Measurements from ENCODE around the gene CEP152.

DNA sequence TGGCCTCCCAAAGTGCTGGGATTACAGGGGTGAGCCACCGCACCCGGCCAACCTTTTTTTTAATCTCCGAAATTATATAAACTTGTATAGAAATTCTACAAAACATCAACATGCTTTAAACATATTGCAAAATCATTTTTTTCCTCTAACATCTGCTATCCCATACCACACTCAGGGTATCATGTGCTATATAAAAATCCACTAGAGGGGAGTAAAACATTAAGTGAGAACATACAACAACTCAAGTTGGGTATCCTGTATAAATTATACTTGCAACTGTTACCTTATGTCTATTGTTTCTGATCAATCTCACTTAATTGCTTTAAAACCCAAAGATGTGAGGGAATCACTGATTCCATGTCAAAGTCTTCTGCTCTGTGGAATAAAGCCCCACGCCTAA, 93.4 kb downstream of the CEP152 start:
- TF ChIP-seq, protein P1, sequence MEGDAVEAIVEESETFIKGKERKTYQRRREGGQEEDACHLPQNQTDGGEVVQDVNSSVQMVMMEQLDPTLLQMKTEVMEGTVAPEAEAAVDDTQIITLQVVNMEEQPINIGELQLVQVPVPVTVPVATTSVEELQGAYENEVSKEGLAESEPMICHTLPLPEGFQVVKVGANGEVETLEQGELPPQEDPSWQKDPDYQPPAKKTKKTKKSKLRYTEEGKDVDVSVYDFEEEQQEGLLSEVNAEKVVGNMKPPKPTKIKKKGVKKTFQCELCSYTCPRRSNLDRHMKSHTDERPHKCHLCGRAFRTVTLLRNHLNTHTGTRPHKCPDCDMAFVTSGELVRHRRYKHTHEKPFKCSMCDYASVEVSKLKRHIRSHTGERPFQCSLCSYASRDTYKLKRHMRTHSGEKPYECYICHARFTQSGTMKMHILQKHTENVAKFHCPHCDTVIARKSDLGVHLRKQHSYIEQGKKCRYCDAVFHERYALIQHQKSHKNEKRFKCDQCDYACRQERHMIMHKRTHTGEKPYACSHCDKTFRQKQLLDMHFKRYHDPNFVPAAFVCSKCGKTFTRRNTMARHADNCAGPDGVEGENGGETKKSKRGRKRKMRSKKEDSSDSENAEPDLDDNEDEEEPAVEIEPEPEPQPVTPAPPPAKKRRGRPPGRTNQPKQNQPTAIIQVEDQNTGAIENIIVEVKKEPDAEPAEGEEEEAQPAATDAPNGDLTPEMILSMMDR (conservative IDR thresholded peaks at IDR 0.05; ENCODE audit: low read depth, low read length): peak; percentile 30; the same call in 1 of the 2 replicates
- no peak for TF ChIP-seq EZH2 (IDR thresholded peaks at IDR 0.05; ENCODE audit: borderline replicate concordance, low read depth, low read length, poor library complexity, severe bottlenecking)
